Lung (tissue), 12 donors: ENCODE results near the gene IRX2. TPM values are rescaled to one million over a fixed set of nuclear protein-coding genes. Genes with fewer than 3 reads are reported as not detected.

Experiments
- ATAC-seq: fragments of 200-7000 bp; cut with Tn5 transposase; one replicate; pipeline ENCODE4 v1.9.1; 2020; ENCODE audit warnings: moderate number of reproducible peaks; ENCODE audit not compliant: insufficient read depth, low FRiP score
- DNase-seq, 3 donors: peaks; one replicate each; pipeline ENCODE4 v3.0.0-alpha.2; 2013 to 2017
- H3K27ac ChIP-seq, 2 donors: one replicate each; pipeline ENCODE4 v1.5.1; 2013; ENCODE audit warnings: mild to moderate bottlenecking in 2 of 2, moderate library complexity in 2 of 2, control low read depth in 1 of 2, inconsistent platforms in 1 of 2, low read depth in 1 of 2, low read length in 1 of 2
- H3K27me3 ChIP-seq, 3 donors: one replicate each; pipeline ENCODE4 v1.5.1; 2013; ENCODE audit warnings: low read length in 2 of 3; ENCODE audit not compliant: control insufficient read depth in 3 of 3, insufficient read depth in 3 of 3
- H3K36me3 ChIP-seq, 4 donors: one replicate each; pipeline ENCODE4 v1.5.1; 2013; ENCODE audit warnings: low read length in 4 of 4, mild to moderate bottlenecking in 1 of 4, moderate library complexity in 1 of 4; ENCODE audit not compliant: control insufficient read depth in 4 of 4, insufficient read depth in 4 of 4
- H3K4me1 ChIP-seq, 5 donors: one replicate each; pipeline ENCODE4 v1.5.1; 2013; ENCODE audit warnings: low read length in 5 of 5, mild to moderate bottlenecking in 2 of 5, moderate library complexity in 1 of 5; ENCODE audit not compliant: control insufficient read depth in 5 of 5, insufficient read depth in 5 of 5
- H3K4me3 ChIP-seq: one replicate; pipeline ENCODE4 v1.5.1; 2013; ENCODE audit warnings: mild to moderate bottlenecking, control low read depth, moderate library complexity
- H3K9ac ChIP-seq, 2 donors: one replicate each; pipeline ENCODE4 v1.5.1; 2013; ENCODE audit warnings: low read length in 2 of 2, control low read depth in 1 of 2; ENCODE audit not compliant: insufficient read depth in 1 of 2
- H3K9me3 ChIP-seq, 4 donors: one replicate each; pipeline ENCODE4 v1.5.1; 2013; ENCODE audit warnings: low read length in 3 of 4, mild to moderate bottlenecking in 1 of 4, moderate library complexity in 1 of 4; ENCODE audit not compliant: control insufficient read depth in 4 of 4, insufficient read depth in 3 of 4
- CTCF ChIP-seq: IDR thresholded peaks from 2 replicates; pipeline ENCODE4 v1.5.1; 2012; ENCODE audit warnings: mild to moderate bottlenecking; ENCODE audit errors: control extremely low read depth, extremely low read depth
- WGBS, 2 donors: extraction: QIAGEN DNeasy Blood & Tissue Kit; methylation state at CpG; one replicate each; pipeline ENCODE4 v1.1.7; 2013; 5-methylcytosine and 5-hydroxymethylcytosine counted together
- polyA plus RNA-seq, 2 donors: library from polyadenylated mRNA; stranded (reverse); fragments of 200-250 nt; gene quantifications; one replicate each; pipeline ENCODE4 v1.2.1, GENCODE V29; 2013
- total RNA-seq, 2 donors: library from RNA; depleted of rRNA in 1 of 2; stranded (reverse); fragments of >200 nt in 1 of 2; gene quantifications; one replicate each; pipeline ENCODE4 v1.2.1, GENCODE V29; 2014 to 2021
- donor health status: control.
- donor health status: control.
- donor health status: Bipolar disorder and iron deficiency.
- donor health status: healthy.
- donor health status: DM: yes; HTN: yes; CAD: no.

The IRX2 gene
- total and polyA plus RNA-seq, 4 donors: 11.5 to 64.5 (median 45.4) TPM

GRCh38 chr5:2759091-2759490 is 7.6 kb upstream of the IRX2 start:
- Histone ChIP-seq H3K27ac (peak overlapping the region in 1 of 2 donors; percentile 34), H3K9ac (no peak overlapping the region), H3K36me3 (no peaks in the 10 kb centered on the region), H3K27me3 (peaks cover 3 to 74% (median 55%) of the 10 kb centered on the region in 3 donors), H3K9me3 (peaks cover 0 to 3% (median 0%) of the 10 kb centered on the region in 4 donors), H3K4me1 (peaks cover 2 to 18% (median 5%) of the 10 kb centered on the region in 5 donors), H3K4me3 (no peak overlapping the region)
- WGBS, 2 donors: 81 to 83% methylated on average over 3 of the region's 3 CpGs
- ATAC-seq: no peak
- no peak for DNase-seq
- no peak for TF ChIP-seq CTCF

DNA sequence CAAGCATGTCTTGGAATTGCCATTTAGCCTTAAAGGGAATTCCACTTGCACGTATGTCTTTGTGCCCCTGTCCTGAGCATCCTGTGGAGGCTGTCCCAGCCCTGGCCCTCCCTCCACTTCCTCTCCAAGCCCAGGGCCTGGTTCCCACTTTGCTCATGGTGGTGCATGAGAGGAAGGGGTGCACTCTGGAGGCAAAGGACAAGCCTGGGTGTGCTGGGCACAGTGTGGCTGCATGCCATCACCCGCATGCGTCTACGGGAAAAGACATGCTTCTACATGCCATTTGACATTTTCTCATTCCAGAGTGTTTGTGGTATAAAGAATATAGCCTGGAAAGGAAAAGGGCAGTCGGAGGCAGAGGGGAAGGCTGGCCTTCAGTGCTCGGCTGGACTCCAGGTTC is 7.2 kb upstream of the IRX2 start:
- TF ChIP-seq CTCF: no peak
- ATAC-seq: no peak
- Histone ChIP-seq H3K4me3 (no peak overlapping the region), H3K27me3 (peaks cover 3 to 76% (median 57%) of the 10 kb centered on the region in 3 donors), H3K27ac (peak overlapping the region in 1 of 2 donors; percentile 34), H3K36me3 (no peaks in the 10 kb centered on the region), H3K9ac (no peak overlapping the region), H3K4me1 (peaks cover 2 to 18% (median 5%) of the 10 kb centered on the region in 5 donors), H3K9me3 (peaks cover 0 to 3% (median 0%) of the 10 kb centered on the region in 4 donors)
- no peak for DNase-seq
- 70 to 78% methylated on average over 6 of the region's 6 CpGs for WGBS, 2 donors

DNA sequence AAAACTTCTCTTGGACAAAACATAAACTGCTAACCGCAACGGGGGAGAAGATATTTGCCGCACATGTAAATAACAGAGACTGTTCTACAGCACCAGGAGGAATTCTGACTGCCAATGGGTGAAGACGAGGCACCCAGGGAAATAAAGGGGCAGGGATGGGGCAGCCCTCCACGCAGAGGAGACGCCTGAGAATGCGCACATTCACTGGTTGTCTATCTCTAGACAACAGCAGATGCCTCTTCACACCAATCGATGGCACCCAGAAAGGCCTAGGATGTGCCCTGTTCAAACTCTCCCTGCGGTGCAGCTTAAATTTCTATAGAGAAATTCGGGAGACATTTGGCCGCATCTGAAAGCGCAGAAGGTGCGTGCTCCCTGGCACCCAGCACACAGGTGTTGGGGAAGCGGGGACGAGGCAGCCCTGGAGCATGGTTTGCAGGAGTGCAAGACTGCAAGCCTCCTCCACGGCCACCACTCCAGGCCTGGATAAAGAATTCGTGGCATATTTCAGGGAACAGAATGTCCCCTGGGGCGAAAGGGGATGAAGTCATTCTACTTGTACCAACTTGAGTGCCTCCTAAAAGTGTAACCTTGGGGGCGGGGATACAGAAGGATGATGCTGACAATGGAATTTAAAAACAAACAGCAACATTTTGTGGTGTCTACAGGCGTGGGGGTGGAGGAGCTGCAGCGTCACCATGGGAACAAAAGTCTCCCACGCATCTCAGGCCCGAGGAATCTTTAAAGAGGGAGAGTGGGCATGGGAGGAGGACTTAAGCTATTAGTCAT is 6.3 kb upstream of the IRX2 start:
- TF ChIP-seq CTCF: no peak
- H3K9me3 ChIP-seq: peaks cover 0 to 3% (median 0%) of the 10 kb centered on the region in 4 donors
- peaks cover 10 to 85% (median 66%) of the 10 kb centered on the region in 3 donors for H3K27me3 ChIP-seq
- no peak overlapping the region for H3K4me3 ChIP-seq
- peak; percentile 39 for ATAC-seq
- 12 to 22% methylated on average over 23 of the region's 23 CpGs for WGBS, 2 donors
- DNase-seq: no peak
- no peak overlapping the region for H3K9ac ChIP-seq
- H3K36me3 ChIP-seq: no peaks in the 10 kb centered on the region
- peak overlapping the region in 1 of 2 donors; percentile 35 for H3K27ac ChIP-seq
- peaks cover 2 to 18% (median 5%) of the 10 kb centered on the region in 5 donors for H3K4me1 ChIP-seq
